Testis (tissue), 2 donors: ENCODE measurements around the gene UBE2M.

ENCODE experiments used
- CTCF ChIP-seq, 3 experiments: fragments of 450-650 bp in 2 of 3; fragments of 200-600 bp in 1 of 3; sonication (generic) in 1 of 3; IDR thresholded peaks; one replicate each; pipeline ENCODE4 v1.5.1; 2016 to 2019; ENCODE audit warnings: antibody characterized with exemption in 3 of 3, mild to moderate bottlenecking in 2 of 3, moderate library complexity in 1 of 3
- POLR2A ChIP-seq: fragments of 450-650 bp; IDR thresholded peaks from one replicate; pipeline ENCODE4 v1.6.1; 2017; ENCODE audit warnings: antibody characterized with exemption, mild to moderate bottlenecking, moderate library complexity

- TF ChIP-seq CTCF (IDR thresholded peaks at IDR 0.05): no peak
- TF ChIP-seq POLR2A: no peak
These were observed 11.7 kb upstream of the UBE2M start for GRCh38 chr19:58569943-58570670.
